SK-MEL-5 (cell line): ENCODE data around the gene GPRASP3. TPM values are rescaled to one million over a fixed set of nuclear protein-coding genes. Genes with fewer than 3 reads are reported as not detected.
"Not testable (repeated sequence)": the region's sequence is repeated elsewhere in the genome, so short reads cannot be mapped to it uniquely, and the experiment has no call there.

Source experiments
- DNase-seq: peaks from one replicate; pipeline ENCODE4 v3.0.0-alpha.2; 2016; ENCODE audit warnings: low read depth, low spot score
- in situ Hi-C: cut with HindIII; loops from 2 replicates; pipeline ENCODE4 v1.10.0; 2016; ENCODE audit warnings: low sequenced_read_pairs, high pct_unique_total_duplicates, low pct_unique_long_range_greater_than_20kb
- polyA plus RNA-seq, 2 experiments: library from polyadenylated mRNA; depleted of rRNA; stranded (reverse); fragments of >200 nt; gene quantifications; 2 replicates each; pipeline ENCODE4 v1.2.3, GENCODE V29; 2015
- total RNA-seq: library from RNA; depleted of rRNA; stranded (reverse); fragments of >200 nt; shearing (Covaris generic); gene quantifications from 2 replicates; pipeline ENCODE4 v1.2.3, GENCODE V29; 2014; rRNA removed

The GPRASP3 gene
- 1.5 and 2.2 TPM in 2 replicates for total RNA-seq
- 0.54 and 0.62 TPM in 2 replicates for polyA plus RNA-seq (2015; cell fraction: cytosol; rRNA removed)
- polyA plus RNA-seq (2015; cell fraction: nucleus; rRNA removed), result 0.31 and 0.81 TPM in 2 replicates

GRCh38 chrX:102720237-102721168, at the start of gene GPRASP3:
Gene GPRASP3, plus strand, starts transcription at chrX:102720743. Its CDS starts 28,253 bp downstream, at chrX:102748996.
- in situ Hi-C loops, result no loop called here
- no peak for DNase-seq

DNA sequence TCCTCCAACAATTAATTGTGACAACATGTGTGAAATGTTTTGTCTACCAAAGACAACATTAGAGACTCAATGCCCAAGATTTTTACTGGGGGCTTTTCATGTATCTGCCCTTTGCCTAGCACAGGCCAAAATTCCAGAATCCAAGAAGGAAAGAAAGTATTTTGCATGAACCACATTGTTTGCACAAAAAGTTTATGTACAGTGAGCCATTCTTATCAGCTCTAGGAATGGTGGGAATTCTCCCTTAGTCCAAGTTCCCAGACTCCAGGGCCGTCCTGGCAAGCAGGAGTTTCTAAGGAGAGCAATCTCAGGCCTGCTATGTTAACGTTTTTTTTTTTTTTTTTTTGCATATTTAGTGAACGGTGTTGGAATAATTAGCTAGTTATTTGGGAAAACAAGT, 47.7 kb upstream of the GPRASP3 start:
- in situ Hi-C loops, result no loop called here
- no peak for DNase-seq

GRCh38 chrX:102677479-102677878, 43.1 kb upstream of the GPRASP3 start:
- DNase-seq, in situ Hi-C loops: not testable (repeated sequence)

- DNase-seq, result no peak
- in situ Hi-C loops, result no loop called here
Observed at GRCh38 chrX:102684772-102685520, 35.6 kb upstream of the GPRASP3 start.

DNA sequence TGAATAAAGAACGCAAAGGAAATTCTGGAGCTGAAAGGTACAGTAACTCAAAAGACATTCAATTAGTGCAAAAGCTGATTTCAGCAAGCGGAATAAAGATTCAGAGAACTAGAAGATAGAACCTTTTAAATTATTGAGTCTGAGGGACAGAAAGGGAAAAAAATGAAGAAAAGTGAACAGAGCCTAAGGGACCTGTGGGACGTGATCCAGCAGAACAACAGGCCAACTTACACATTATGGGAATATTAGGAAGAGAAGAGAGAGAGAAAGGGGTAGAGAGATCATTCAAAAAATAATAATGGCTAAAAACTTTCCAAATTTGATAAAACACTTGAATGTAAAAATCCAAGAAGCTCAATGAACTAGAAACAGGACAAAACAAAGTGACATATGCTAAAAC, 25.8 kb upstream of the GPRASP3 start:
- DNase-seq, result no peak
- in situ Hi-C loops, result no loop called here

GRCh38 chrX:102696306-102696705, 24.2 kb upstream of the GPRASP3 start:
- in situ Hi-C loops, result no loop called here
- no peak for DNase-seq

DNA sequence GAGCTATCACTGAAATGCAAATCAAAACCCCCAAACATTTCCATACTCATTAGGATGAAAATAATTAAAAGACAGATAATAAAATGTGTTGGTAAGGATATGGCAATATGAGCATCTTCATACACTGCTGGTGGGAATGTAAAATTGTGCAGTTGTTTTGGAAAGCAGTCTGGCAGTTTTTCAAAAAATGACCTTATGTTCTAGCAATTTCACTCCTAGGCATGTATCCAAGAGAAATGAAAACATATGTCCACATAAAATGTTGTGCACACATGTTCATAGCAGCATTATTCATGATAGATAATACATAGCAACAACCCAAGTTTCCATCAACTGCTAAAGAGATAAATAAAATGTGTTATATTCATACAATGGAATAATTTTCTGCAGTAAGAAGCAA, 23.0 kb upstream of the GPRASP3 start:
- DNase-seq, result no peak
- in situ Hi-C loops, result no loop called here

GRCh38 chrX:102708900-102709299, 11.6 kb upstream of the GPRASP3 start:
- in situ Hi-C loops, result no loop called here
- no peak for DNase-seq

GRCh38 chrX:102711872-102712215, 8.7 kb upstream of the GPRASP3 start:
- DNase-seq, result no peak
- in situ Hi-C loops, result no loop called here

DNA sequence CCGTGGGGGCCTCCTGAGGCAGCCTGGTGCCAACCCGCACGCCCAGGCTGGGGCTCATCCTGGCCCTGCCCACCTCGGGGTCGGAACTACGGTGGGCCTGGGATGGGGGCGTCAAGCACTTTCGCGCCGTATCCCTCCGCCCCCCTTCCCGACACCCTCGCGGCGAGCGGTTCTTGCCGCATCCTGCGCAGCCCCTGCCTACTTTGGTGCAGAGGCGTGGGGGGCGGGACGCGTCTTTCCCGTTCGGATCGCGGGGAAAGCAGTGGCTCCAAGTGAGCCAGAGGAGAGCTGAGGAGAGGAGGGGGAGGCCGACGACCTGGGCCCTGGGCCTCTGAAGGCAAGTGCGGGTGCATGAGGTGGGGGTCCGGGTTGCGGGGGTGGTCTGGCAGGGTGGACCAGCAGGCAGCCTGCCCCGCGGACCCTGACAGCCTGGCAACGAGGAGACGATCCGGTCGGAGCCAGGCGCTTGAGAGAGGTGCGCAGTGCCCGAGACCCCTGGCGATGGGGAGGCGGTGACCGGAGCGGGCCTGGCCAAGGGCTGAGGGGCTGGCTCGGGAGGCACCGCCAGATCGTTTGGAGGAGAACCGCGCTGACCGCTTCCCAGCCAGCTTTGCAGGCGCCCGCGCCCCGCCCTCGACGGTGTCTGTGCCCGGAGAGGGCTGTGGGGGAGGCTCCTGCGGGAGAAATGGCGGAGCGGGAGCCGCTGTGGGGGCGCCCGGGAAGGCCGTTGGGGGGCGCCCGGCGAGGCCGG, 8.2 kb upstream of the GPRASP3 start, which contains the start of gene GPRASP2:
TSS of gene GPRASP2 (plus strand) at position 233 of the 751 bp plus-strand sequence. CDS start 2,422 bp downstream, outside the sequence.
- in situ Hi-C loops, result no loop called here
- DNase-seq, result no peak

GRCh38 chrX:102712981-102713625, 7.4 kb upstream of the GPRASP3 start:
- in situ Hi-C loops, result no loop called here
- DNase-seq, result peak; percentile 64

DNA sequence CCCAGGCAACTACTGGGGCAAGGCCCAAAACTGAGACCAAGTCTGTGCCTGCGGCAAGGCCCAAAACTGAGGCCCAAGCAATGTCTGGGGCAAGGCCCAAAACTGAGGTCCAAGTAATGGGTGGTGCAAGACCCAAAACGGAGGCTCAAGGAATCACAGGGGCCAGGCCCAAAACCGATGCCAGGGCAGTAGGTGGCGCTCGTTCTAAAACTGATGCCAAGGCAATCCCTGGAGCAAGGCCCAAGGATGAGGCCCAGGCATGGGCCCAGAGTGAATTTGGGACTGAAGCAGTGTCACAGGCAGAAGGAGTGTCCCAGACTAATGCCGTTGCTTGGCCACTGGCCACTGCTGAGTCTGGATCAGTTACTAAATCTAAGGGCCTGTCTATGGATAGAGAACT, 5.5 kb upstream of the GPRASP3 start:
- peak; percentile 48 for DNase-seq

DNA sequence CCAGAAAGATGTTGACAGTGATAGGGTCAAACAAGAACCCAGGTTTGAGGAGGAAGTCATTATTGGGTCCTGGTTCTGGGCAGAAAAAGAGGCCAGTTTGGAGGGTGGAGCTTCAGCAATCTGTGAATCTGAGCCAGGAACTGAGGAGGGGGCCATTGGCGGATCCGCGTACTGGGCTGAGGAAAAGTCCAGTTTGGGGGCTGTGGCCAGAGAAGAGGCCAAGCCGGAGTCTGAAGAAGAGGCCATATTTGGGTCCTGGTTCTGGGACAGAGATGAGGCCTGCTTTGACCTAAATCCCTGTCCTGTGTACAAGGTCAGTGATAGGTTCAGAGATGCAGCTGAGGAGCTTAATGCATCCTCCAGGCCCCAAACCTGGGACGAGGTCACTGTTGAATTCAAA, 4.6 kb upstream of the GPRASP3 start:
- DNase-seq, result no peak
- in situ Hi-C loops, result no loop called here

More for the DNA sequence above, 5.5 kb upstream of the GPRASP3 start:
- in situ Hi-C loops, result no loop called here

GRCh38 chrX:102721169-102721506, 595 bp downstream of the GPRASP3 start:
- DNase-seq, in situ Hi-C loops: not testable (repeated sequence)

DNA sequence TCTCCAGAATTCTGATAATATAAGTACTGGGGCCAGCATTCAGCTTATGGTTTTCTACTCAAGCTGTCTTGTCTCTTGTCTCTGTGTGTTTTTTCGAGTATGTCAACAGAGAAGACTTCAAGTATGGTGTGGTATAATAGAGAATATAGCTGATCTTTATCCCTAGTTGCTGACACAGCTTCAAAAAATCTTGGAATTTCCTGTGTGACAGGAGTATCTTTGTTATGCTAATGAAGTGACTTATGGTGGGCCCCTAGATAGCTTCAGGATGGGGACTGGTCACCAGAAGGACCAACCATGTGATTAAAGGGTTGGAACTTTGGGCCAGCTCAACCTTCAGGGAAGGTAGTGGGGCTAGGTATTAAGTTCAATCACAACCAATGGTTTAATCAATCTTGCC, 2.9 kb downstream of the GPRASP3 start:
- no peak for DNase-seq
- in situ Hi-C loops, result no loop called here

GRCh38 chrX:102727761-102728160, 7.2 kb downstream of the GPRASP3 start:
- DNase-seq, result no peak
- in situ Hi-C loops, result no loop called here

DNA sequence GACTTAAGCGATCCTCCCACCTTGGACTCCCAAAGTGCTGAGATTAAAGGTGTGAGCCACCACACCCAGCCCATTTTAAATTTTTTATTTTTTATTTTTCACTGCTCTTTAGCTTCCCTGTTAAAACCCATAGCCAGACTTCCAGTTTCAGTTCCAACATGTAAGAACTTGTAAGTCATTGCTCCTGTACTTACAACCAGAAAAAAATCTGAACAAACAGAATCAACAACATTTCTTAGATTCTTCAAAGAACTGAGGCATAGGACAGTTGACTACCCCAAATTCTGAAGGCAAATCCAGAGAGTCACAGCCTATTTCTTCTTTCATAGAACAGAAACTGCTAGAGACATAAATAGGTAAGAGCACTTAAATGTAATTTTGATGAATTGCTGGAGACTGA, 8.1 kb downstream of the GPRASP3 start:
- no peak for DNase-seq
- in situ Hi-C loops, result no loop called here
